Measurements from ENCODE around the gene ARAP3. TPM values are rescaled to one million over a fixed set of nuclear protein-coding genes. Genes with fewer than 3 reads are reported as not detected.

Gene ARAP3
- total and polyA plus RNA-seq, 2 donors (not counting 1 experiment from before 2014, with no cell fraction given): 0.34 to 3.7 TPM

- DNase-seq (no peak), ATAC-seq (ENCODE audit: low read depth) (no peak)
- POLR2A ChIA-PET: no interaction called here
- H2AFZ ChIP-seq (ENCODE audit: insufficient read depth, low read depth, low read length, poor library complexity, severe bottlenecking): no peak overlapping the region
- H3K9ac ChIP-seq (ENCODE audit: low read length): no peak overlapping the region
- H3K79me2 ChIP-seq (ENCODE audit: control insufficient read depth, insufficient read depth, low read length): no peaks in the 10 kb centered on the region
- peaks cover 0 to 14% (median 0%) of the 10 kb centered on the region in 4 experiments for H3K27me3 ChIP-seq (replicated peaks in 1 of 4; ENCODE audit: control extremely low read depth in 1 of 4, control insufficient read depth in 3 of 4, insufficient read depth in 4 of 4, low read length in 3 of 4)
- H3K4me2 ChIP-seq (replicated peaks; ENCODE audit: low read depth, low read length, poor library complexity, severe bottlenecking): no peak overlapping the region
- no peaks in the 10 kb centered on the region for H3K9me3 ChIP-seq (ENCODE audit: control extremely low read depth in 1 of 3, control insufficient read depth in 2 of 3, insufficient read depth in 1 of 3, low read length in 2 of 3)
- CTCF ChIA-PET: interaction anchor here (0.5 kb wide), 1 partner anchor 190 kb away, joined by 4 read pairs; no protein-coding TSS in a partner anchor
- WGBS (ENCODE audit: insufficient coverage): 0% methylated on average over 1 of the region's 3 CpGs
- H4K20me1 ChIP-seq (ENCODE audit: control insufficient read depth, insufficient read depth, low read length, poor library complexity, severe bottlenecking): no peaks in the 10 kb centered on the region
- TF ChIP-seq CTCF (IDR thresholded peaks at IDR 0.05) (no peak), EZH2 (IDR thresholded peaks at IDR 0.05; ENCODE audit: borderline replicate concordance, insufficient read depth, low read depth, low read length, poor library complexity, severe bottlenecking) (no peak)
- intact Hi-C loops (cut with micrococcal nuclease): no loop called here
- H3K27ac ChIP-seq (ENCODE audit: low read length in 2 of 2): no peak overlapping the region
- Mint-ChIP-seq H3K4me1 (no peaks in the 10 kb centered on the region), H3K9me3 (ENCODE audit: insufficient read depth) (no peaks in the 10 kb centered on the region), H3K27me3 (peaks cover 23% of the 10 kb centered on the region), H3K27ac (no peak overlapping the region), H3K4me3 (no peak overlapping the region)
- H3K4me1 ChIP-seq (ENCODE audit: control insufficient read depth in 2 of 2, insufficient read depth in 2 of 2, low read length in 2 of 2): no peaks in the 10 kb centered on the region
- no peak overlapping the region for H3K4me3 ChIP-seq (ENCODE audit: control extremely low read depth in 1 of 5, extremely low read depth in 1 of 5, insufficient read depth in 1 of 5, low read depth in 2 of 5, low read length in 4 of 5)
- H3K36me3 ChIP-seq (replicated peaks in 1 of 2; ENCODE audit: control extremely low read depth in 1 of 2, control insufficient read depth in 1 of 2, extremely low read depth in 1 of 2, insufficient read depth in 2 of 2, low read length in 1 of 2): no peaks in the 10 kb centered on the region
These were observed 35.0 kb upstream of the ARAP3 start for GRCh38 chr5:141717043-141717442.

- ChIA-PET CTCF (no interaction called here), POLR2A (no interaction called here)
- Mint-ChIP-seq H3K4me3 (no peak overlapping the region), H3K27me3 (peaks cover 26% of the 10 kb centered on the region), H3K9me3 (ENCODE audit: insufficient read depth) (no peaks in the 10 kb centered on the region), H3K27ac (no peak overlapping the region), H3K4me1 (no peaks in the 10 kb centered on the region)
- Histone ChIP-seq H3K27me3 (replicated peaks in 1 of 4; ENCODE audit: control extremely low read depth in 1 of 4, control insufficient read depth in 3 of 4, insufficient read depth in 4 of 4, low read length in 3 of 4) (peaks cover 0 to 14% (median 0%) of the 10 kb centered on the region in 4 experiments), H3K27ac (ENCODE audit: low read length in 2 of 2) (no peak overlapping the region), H3K4me3 (ENCODE audit: control extremely low read depth in 1 of 5, extremely low read depth in 1 of 5, insufficient read depth in 1 of 5, low read depth in 2 of 5, low read length in 4 of 5) (no peak overlapping the region), H3K4me1 (ENCODE audit: control insufficient read depth in 2 of 2, insufficient read depth in 2 of 2, low read length in 2 of 2) (no peaks in the 10 kb centered on the region), H2AFZ (ENCODE audit: insufficient read depth, low read depth, low read length, poor library complexity, severe bottlenecking) (no peak overlapping the region), H4K20me1 (ENCODE audit: control insufficient read depth, insufficient read depth, low read length, poor library complexity, severe bottlenecking) (no peaks in the 10 kb centered on the region), H3K9ac (ENCODE audit: low read length) (no peak overlapping the region), H3K9me3 (ENCODE audit: control extremely low read depth in 1 of 3, control insufficient read depth in 2 of 3, insufficient read depth in 1 of 3, low read length in 2 of 3) (no peaks in the 10 kb centered on the region), H3K79me2 (ENCODE audit: control insufficient read depth, insufficient read depth, low read length) (no peaks in the 10 kb centered on the region), H3K36me3 (replicated peaks in 1 of 2; ENCODE audit: control extremely low read depth in 1 of 2, control insufficient read depth in 1 of 2, extremely low read depth in 1 of 2, insufficient read depth in 2 of 2, low read length in 1 of 2) (no peaks in the 10 kb centered on the region), H3K4me2 (replicated peaks; ENCODE audit: low read depth, low read length, poor library complexity, severe bottlenecking) (no peak overlapping the region)
- no peak for DNase-seq
- no peak for ATAC-seq (ENCODE audit: low read depth)
- TF ChIP-seq EZH2 (IDR thresholded peaks at IDR 0.05; ENCODE audit: borderline replicate concordance, insufficient read depth, low read depth, low read length, poor library complexity, severe bottlenecking): no peak
- WGBS (ENCODE audit: insufficient coverage): no CpG with 5 or more reads among the region's 3 CpGs
- intact Hi-C loops (cut with micrococcal nuclease): no loop called here
These were observed 34.4 kb upstream of the ARAP3 start for GRCh38 chr5:141716468-141716867.

Measured in B cell (primary cell).